RWPE2 (cell line): Measurements from ENCODE around the gene ADGRF3.

ENCODE experiments used
- ATAC-seq: fragments of 200-7000 bp; cut with Tn5 transposase; 3 replicates; pipeline ENCODE4 v1.9.1; 2021; ENCODE audit warnings: low read depth
- DNase-seq: peaks from one replicate; pipeline ENCODE4 v3.0.0-alpha.2; 2020; ENCODE audit warnings: low spot score
- H3K27ac ChIP-seq: fragments of 450-650 bp; 2 replicates; pipeline ENCODE4 v1.5.1; 2017; ENCODE audit warnings: mild to moderate bottlenecking; ENCODE audit not compliant: poor library complexity, severe bottlenecking
- H3K27me3 ChIP-seq: fragments of 250-450 bp; sonication (Bioruptor Pico); 2 replicates; pipeline ENCODE4 v1.5.1; 2021; ENCODE audit warnings: mild to moderate bottlenecking, moderate library complexity; ENCODE audit not compliant: insufficient read depth, poor library complexity, severe bottlenecking
- H3K36me3 ChIP-seq: fragments of 250-450 bp; sonication (Bioruptor Pico); 2 replicates; pipeline ENCODE4 v1.5.1; 2020; ENCODE audit warnings: low read depth, mild to moderate bottlenecking, moderate library complexity
- H3K4me1 ChIP-seq: fragments of 250-450 bp; sonication (Bioruptor Pico); 2 replicates; pipeline ENCODE4 v1.5.1; 2021; ENCODE audit warnings: mild to moderate bottlenecking, moderate library complexity; ENCODE audit not compliant: insufficient read depth, poor library complexity, severe bottlenecking
- H3K4me3 ChIP-seq: fragments of 250-450 bp; sonication (Bioruptor Pico); 2 replicates; pipeline ENCODE4 v1.5.1; 2021; ENCODE audit warnings: mild to moderate bottlenecking, moderate library complexity; ENCODE audit not compliant: severe bottlenecking
- H3K9me3 ChIP-seq: fragments of 250-450 bp; sonication (Bioruptor Pico); 2 replicates; pipeline ENCODE4 v1.5.1; 2021; ENCODE audit warnings: mild to moderate bottlenecking, moderate library complexity; ENCODE audit not compliant: severe bottlenecking
- CTCF ChIP-seq: fragments of 450-650 bp; IDR thresholded peaks from one replicate; pipeline ENCODE4 v1.5.1; 2017; ENCODE audit warnings: mild to moderate bottlenecking, moderate library complexity; ENCODE audit not compliant: poor library complexity, severe bottlenecking

The ADGRF3 gene

GRCh38 chr2:26366957-26367356 lies 20.4 kb upstream of the ADGRF3 start:
- Histone ChIP-seq H3K4me3 (no peak overlapping the region), H3K9me3 (no peaks in the 10 kb centered on the region), H3K27ac (no peak overlapping the region), H3K36me3 (peaks cover 61% of the 10 kb centered on the region), H3K4me1 (peaks cover 8% of the 10 kb centered on the region), H3K27me3 (no peaks in the 10 kb centered on the region)
- no peak for ATAC-seq
- DNase-seq: no peak
- TF ChIP-seq CTCF: no peak

GRCh38 chr2:26364669-26365068 lies 18.1 kb upstream of the ADGRF3 start:
- Histone ChIP-seq H3K9me3 (no peaks in the 10 kb centered on the region), H3K27me3 (no peaks in the 10 kb centered on the region), H3K27ac (no peak overlapping the region), H3K4me1 (peaks cover 8% of the 10 kb centered on the region), H3K4me3 (no peak overlapping the region), H3K36me3 (peaks cover 59% of the 10 kb centered on the region)
- TF ChIP-seq CTCF: no peak
- ATAC-seq (no peak), DNase-seq (no peak)

- H3K27me3 ChIP-seq: no peaks in the 10 kb centered on the region
- H3K27ac ChIP-seq: no peak overlapping the region
- H3K36me3 ChIP-seq: peaks cover 52% of the 10 kb centered on the region
- peaks cover 8% of the 10 kb centered on the region for H3K4me1 ChIP-seq
- H3K9me3 ChIP-seq: no peaks in the 10 kb centered on the region
- ATAC-seq (no peak), DNase-seq (no peak)
- no peak overlapping the region for H3K4me3 ChIP-seq
- no peak for TF ChIP-seq CTCF
These were observed 17.4 kb upstream of the ADGRF3 start for GRCh38 chr2:26363958-26364357.

- Histone ChIP-seq H3K4me3 (no peak overlapping the region), H3K4me1 (peaks cover 8% of the 10 kb centered on the region), H3K27ac (no peak overlapping the region), H3K27me3 (no peaks in the 10 kb centered on the region), H3K36me3 (peaks cover 48% of the 10 kb centered on the region), H3K9me3 (no peaks in the 10 kb centered on the region)
- no peak for TF ChIP-seq CTCF
- ATAC-seq (peak; percentile 70), DNase-seq (no peak)
These were observed 16.7 kb upstream of the ADGRF3 start for GRCh38 chr2:26363323-26363722.

GRCh38 chr2:26359886-26360473 lies 13.4 kb upstream of the ADGRF3 start:
- no peak overlapping the region for H3K4me3 ChIP-seq
- H3K9me3 ChIP-seq: no peaks in the 10 kb centered on the region
- no peaks in the 10 kb centered on the region for H3K27me3 ChIP-seq
- no peak overlapping the region for H3K27ac ChIP-seq
- ATAC-seq: no peak
- peaks cover 30% of the 10 kb centered on the region for H3K36me3 ChIP-seq
- DNase-seq: no peak
- no peak for TF ChIP-seq CTCF
- H3K4me1 ChIP-seq: peaks cover 25% of the 10 kb centered on the region
